GM12878 (cell line): Measurements from ENCODE around the gene TFCP2L1. TPM values are rescaled to one million over a fixed set of nuclear protein-coding genes. Genes with fewer than 3 reads are reported as not detected.
"Not testable (repeated sequence)": the region's sequence is repeated elsewhere in the genome, so short reads cannot be mapped to it uniquely, and the experiment has no call there.

Source experiments
- ATAC-seq: fragments of 200-7000 bp; cut with Tn5 transposase; 3 replicates; pipeline ENCODE4 v1.9.1; 2020; ENCODE audit warnings: mild to moderate bottlenecking, moderate library complexity
- BruUV-seq: library from RNA; stranded (reverse); fragments of 400-500 nt; replicated peaks from 2 replicates; lab custom pipeline; 2021; lab: Mats Ljungman, UMichigan
- CTCF ChIA-PET: fragments of 300-600 bp; sonication (Branson Sonifier 250); formaldehyde crosslinking; extraction: SDS; loops from one replicate; lab custom pipeline; 2021; ENCODE audit warnings: inconsistent platforms; lab: Yijun Ruan, JAX
- POLR2A ChIA-PET: fragments of 350-600 bp; formaldehyde crosslinking; extraction: SDS; loops from one replicate; lab custom pipeline; 2021; ENCODE audit warnings: inconsistent platforms; lab: Charles Lee
- RAD21 ChIA-PET: fragments of 300-600 bp; sonication (Branson Sonifier 250); formaldehyde crosslinking; loops from one replicate; lab custom pipeline; 2023; ENCODE audit warnings: antibody characterized with exemption; ENCODE audit not compliant: unreplicated experiment; lab: Charles Lee
- SMC1A ChIA-PET: fragments of 300-600 bp; sonication (Branson Sonifier 250); formaldehyde crosslinking; loops from one replicate; lab custom pipeline; 2023; ENCODE audit not compliant: unreplicated experiment, uncharacterized antibody; lab: Charles Lee
- DNase-seq: peaks from one replicate; pipeline ENCODE4 v3.0.0-alpha.2; 2011; ENCODE audit warnings: low read depth, low spot score
- FAIRE-seq: peaks from 3 replicates; lab custom pipeline; 2011; peaks lifted over from hg19 to GRCh38; lab: Jason Lieb, UNC
- H2AFZ ChIP-seq: 2 replicates; pipeline ENCODE4 v1.6.0; 2011; ENCODE audit warnings: low read depth, low read length, control low read depth; ENCODE audit not compliant: control insufficient read depth
- H3K27ac ChIP-seq: 2 replicates; pipeline ENCODE4 v1.5.1; 2011; ENCODE audit warnings: control low read depth; ENCODE audit not compliant: control insufficient read depth, insufficient read depth
- H3K27me3 ChIP-seq, 2 experiments: replicated peaks in 1 of 2; 2 replicates each; pipeline versions ENCODE4 v1.6.0 to v1.6.1; 2011; ENCODE audit warnings: low read length in 1 of 2; ENCODE audit not compliant: control insufficient read depth in 2 of 2, insufficient read depth in 2 of 2
- H3K36me3 ChIP-seq, 2 experiments: 2 replicates each; pipeline ENCODE4 v1.5.1; 2011; ENCODE audit warnings: low read length in 1 of 2; ENCODE audit not compliant: control insufficient read depth in 2 of 2, insufficient read depth in 2 of 2
- H3K4me1 ChIP-seq: 2 replicates; pipeline ENCODE4 v1.6.1; 2011; ENCODE audit warnings: mild to moderate bottlenecking, low read length, moderate library complexity, mixed read lengths; ENCODE audit not compliant: control insufficient read depth, insufficient read depth
- H3K4me2 ChIP-seq: 2 replicates; pipeline ENCODE4 v1.6.0; 2011; ENCODE audit warnings: control low read depth; ENCODE audit not compliant: control insufficient read depth, insufficient read depth
- H3K4me3 ChIP-seq: fragments of 200-600 bp; sonication (generic); 2 replicates; pipeline ENCODE4 v1.5.1; 2016
- H3K79me2 ChIP-seq: 2 replicates; pipeline ENCODE4 v1.6.0; 2011; ENCODE audit warnings: low read length; ENCODE audit not compliant: control insufficient read depth, insufficient read depth
- H3K9ac ChIP-seq: 2 replicates; pipeline ENCODE4 v1.8.0; 2011; ENCODE audit warnings: low read length, control low read depth, mixed read lengths; ENCODE audit not compliant: control insufficient read depth, insufficient read depth
- H3K9me3 ChIP-seq: replicated peaks from 3 replicates; pipeline ENCODE4 v1.5.1; 2011; ENCODE audit warnings: mild to moderate bottlenecking, low read length; ENCODE audit not compliant: control insufficient read depth, insufficient read depth
- H4K20me1 ChIP-seq: 2 replicates; pipeline ENCODE4 v1.6.0; 2011; ENCODE audit not compliant: control insufficient read depth, insufficient read depth
- WGBS: methylation state at CpG from one replicate; pipeline ENCODE4 v1.1.6; 2016; ENCODE audit warnings: low lambda C conversion rate; ENCODE audit not compliant: insufficient replicate concordance, insufficient coverage; ENCODE audit errors: missing lambda C conversion rate; 5-methylcytosine and 5-hydroxymethylcytosine counted together
- in situ Hi-C: fragments of 300-500 bp; cut with MboI; formaldehyde crosslinking; loops from 9 replicates; pipeline ENCODE4 v1.14.3; 2018; ENCODE audit warnings: mixed read lengths
- intact Hi-C: fragments of 100-400 bp; cut with micrococcal nuclease; formaldehyde crosslinking; loops from one replicate; pipeline ENCODE4 v1.14.2; 2022; ENCODE audit not compliant: unreplicated experiment
- polyA plus RNA-seq, 11 experiments: library from polyadenylated mRNA; depleted of rRNA in 4 of 11; unstranded in 6 of 11; stranded (reverse) in 5 of 11; fragments of >200 nt; fragmentation: Nextera tagmentation in 4 of 11; fragmentation: Illumina TruSeq in 1 of 11; extraction: Ambion mirVana in 4 of 11; extraction: Trizol in 1 of 11; gene quantifications; 1 replicate in 1 of 11; 2 replicates in 10 of 11; pipeline versions ENCODE4 v1.2.1 to v1.2.3, GENCODE V29; 2011 to 2016; ENCODE audit warnings: inconsistent platforms in 2 of 11, missing spikeins in 2 of 11, low read depth in 1 of 11
- total RNA-seq, 4 experiments: library from RNA; depleted of rRNA in 3 of 4; stranded (reverse); fragments of >200 nt in 3 of 4; fragmentation: Illumina TruSeq in 1 of 4; extraction: Trizol in 1 of 4; gene quantifications; 2 replicates each; pipeline versions ENCODE4 v1.2.1 to v1.2.3, GENCODE V29; 2013 to 2021
- TF ChIP-seq, protein P1 (sequence below): fragments of 450-650 bp; formaldehyde crosslinking; IDR thresholded peaks from 2 replicates; pipeline ENCODE4 v1.4.0; 2022; ENCODE audit warnings: mild to moderate bottlenecking, moderate library complexity

TFCP2L1 gene
- total and polyA plus RNA-seq, 10 of the 15 experiments (the other 5 are each of a cell fraction or from before 2014, with no cell fraction given): 0.02 to 0.21 (median 0.09) TPM; not detected in 1

DNA sequence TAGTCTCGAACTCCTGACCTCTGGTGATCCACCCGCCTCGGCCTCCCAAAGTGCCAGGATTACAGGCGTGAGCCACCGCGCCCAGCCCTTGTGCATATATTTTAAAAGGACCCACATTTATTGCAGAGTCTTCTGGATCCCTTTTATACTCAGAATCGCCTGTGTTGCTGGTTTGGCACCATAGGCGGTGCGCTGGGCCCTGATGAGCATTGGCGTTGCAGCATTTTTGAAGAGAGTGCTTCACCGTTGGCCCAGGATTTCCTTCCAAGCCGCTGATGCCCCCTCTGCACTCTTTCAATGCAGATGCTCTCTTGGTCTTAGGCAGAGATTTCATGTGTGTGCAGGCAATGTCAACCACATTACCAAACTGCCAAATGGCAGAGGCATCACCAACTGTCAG, 13.5 kb upstream of the TFCP2L1 start (continued):
- TF ChIP-seq, protein P1, sequence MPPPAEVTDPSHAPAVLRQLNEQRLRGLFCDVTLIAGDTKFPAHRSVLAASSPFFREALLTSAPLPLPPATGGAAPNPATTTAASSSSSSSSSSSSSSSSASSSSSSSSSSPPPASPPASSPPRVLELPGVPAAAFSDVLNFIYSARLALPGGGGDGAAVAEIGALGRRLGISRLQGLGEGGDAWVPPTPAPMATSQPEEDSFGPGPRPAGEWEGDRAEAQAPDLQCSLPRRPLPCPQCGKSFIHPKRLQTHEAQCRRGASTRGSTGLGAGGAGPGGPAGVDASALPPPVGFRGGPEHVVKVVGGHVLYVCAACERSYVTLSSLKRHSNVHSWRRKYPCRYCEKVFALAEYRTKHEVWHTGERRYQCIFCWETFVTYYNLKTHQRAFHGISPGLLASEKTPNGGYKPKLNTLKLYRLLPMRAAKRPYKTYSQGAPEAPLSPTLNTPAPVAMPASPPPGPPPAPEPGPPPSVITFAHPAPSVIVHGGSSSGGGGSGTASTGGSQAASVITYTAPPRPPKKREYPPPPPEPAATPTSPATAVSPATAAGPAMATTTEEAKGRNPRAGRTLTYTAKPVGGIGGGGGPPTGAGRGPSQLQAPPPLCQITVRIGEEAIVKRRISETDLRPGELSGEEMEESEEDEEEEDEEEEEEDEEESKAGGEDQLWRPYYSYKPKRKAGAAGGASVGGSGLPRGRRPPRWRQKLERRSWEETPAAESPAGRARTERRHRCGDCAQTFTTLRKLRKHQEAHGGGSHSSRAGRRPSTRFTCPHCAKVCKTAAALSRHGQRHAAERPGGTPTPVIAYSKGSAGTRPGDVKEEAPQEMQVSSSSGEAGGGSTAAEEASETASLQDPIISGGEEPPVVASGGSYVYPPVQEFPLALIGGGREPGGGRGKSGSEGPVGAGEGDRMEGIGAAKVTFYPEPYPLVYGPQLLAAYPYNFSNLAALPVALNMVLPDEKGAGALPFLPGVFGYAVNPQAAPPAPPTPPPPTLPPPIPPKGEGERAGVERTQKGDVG (CRISPR knock-in tag): no peak

DNA sequence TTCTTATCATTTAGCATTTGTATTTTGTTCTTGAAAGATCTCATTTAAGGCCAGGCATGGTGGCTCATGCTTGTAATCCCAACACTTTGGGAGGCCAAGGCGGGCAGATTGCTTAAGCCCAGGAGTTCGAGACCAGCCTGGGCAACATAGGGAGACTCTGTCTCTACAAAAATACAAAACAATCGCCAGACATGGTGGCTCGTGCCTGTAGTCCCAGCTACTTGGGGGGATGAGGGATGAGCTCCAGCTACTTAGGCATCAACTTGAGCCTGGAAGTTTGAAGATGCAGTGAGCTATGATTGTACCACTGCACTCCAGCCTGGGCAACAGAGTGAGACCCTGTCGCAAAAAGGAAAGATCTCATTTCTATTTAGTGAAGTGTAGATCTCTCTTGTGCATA, 12.9 kb upstream of the TFCP2L1 start:
- H3K27me3 ChIP-seq, RAD21 ChIA-PET, BruUV-seq, CTCF ChIA-PET, ATAC-seq, intact Hi-C loops, H4K20me1 ChIP-seq, H3K79me2 ChIP-seq, H3K4me2 ChIP-seq, in situ Hi-C loops, H3K36me3 ChIP-seq, H3K27ac ChIP-seq, DNase-seq, H3K9ac ChIP-seq, H3K4me3 ChIP-seq, H3K4me1 ChIP-seq, FAIRE-seq, H2AFZ ChIP-seq, POLR2A ChIA-PET, H3K9me3 ChIP-seq, SMC1A ChIA-PET: not testable (repeated sequence)
- WGBS: 22% methylated on average over 5 of the region's 5 CpGs
